ENCODE measurements around the gene SPRY1.

Gene SPRY1

DNA sequence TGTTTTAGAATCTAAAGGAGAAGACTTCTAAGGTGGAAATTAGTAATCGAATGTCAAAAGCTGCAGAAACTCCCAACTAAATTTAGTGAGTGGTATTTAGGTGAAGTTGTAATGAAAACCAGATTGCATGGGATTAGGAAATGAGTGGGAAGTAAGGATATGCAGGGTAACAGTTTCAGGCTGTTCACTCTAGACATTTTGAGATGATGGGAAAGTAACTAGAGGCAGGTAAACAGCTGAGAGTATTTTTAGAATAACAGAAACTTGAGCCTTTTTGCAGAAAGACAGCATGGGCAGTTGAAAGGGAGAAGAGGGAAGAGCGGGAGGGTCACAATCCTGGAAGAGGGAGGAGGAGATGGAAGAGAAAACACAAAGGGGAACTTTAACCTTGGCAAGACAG is 12.7 kb downstream of the SPRY1 start:
- no peak for DNase-seq (ENCODE audit: low read depth)

DNA sequence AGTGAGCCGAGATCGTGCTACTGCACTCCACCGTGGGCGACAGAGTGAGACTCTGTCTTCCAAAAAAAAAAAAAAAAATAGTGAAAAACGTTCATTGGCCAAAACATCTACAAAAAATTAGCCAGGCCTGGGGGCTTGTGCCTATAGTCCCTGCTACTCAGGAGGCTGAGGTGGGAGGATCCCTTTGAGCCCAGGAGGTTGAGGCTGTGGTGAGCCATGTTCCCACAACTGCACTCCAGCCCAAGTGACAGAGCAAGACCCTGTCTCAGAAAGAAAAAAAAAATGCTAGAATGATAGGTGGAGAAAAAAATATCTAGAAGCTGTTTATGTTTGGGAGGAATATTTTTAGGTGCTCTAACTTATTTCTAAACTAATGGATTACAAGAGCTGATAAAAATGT is 14.9 kb downstream of the SPRY1 start:
- DNase-seq (ENCODE audit: low read depth), result no peak

DNA sequence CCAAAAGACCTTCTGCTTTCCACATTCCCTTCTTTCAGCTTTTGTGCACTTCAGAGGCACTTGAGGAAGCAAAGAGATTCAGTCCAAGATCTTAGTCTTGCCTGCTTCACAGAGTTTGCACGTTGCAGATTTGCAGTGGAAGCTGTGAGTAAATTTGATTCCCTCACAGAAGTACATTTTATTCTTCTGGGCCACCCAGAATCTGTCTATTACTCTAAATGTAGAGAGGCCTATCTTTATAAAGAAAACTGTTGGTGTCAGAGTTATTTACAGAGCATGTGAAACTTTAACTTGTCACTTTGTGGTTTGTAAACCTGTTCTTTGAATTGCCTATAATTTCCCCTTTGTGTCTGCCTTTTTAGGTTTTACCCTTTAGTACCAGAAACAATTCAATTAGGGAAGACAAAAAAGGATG is 15.5 kb downstream of the SPRY1 start:
- DNase-seq (ENCODE audit: low read depth), result no peak

DNA sequence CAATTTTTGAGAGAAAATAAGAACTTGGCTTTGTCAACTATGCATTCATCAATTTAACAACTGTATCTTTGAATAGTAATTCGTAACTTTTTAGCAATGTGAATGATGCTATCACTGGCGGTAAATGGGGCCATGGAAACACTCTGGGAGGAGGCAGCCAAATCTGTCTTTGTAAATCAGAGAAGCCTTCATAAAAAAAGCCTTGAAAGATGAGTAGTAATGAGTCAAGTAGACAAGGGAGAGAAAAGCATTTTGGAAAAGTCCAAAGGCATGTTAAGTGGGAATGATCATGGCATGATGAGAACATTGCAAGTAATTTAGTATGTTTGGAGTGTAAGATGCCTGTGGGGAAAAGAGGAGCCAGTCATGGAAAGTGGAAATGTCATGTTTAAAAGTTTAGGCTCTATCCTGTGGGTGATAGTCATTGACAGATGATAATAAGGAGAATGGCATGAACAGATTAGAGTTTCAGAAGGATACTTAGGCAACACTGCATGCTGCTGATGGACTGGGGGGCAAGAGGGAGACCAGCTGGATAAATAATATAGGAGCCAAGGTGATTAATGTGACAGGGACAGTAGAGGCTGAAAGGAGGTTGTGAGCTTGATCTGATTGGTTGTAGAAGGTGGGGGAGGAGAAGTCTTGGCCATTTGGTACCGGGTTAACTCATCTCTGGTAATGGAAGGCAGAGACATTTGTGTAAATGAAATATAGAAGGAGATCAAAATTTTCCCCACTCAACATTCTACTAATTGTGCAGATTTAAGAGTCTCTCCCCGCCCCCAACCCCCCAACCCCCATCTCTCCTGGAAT is 16.3 kb downstream of the SPRY1 start:
- DNase-seq (ENCODE audit: low read depth), result no peak

DNA sequence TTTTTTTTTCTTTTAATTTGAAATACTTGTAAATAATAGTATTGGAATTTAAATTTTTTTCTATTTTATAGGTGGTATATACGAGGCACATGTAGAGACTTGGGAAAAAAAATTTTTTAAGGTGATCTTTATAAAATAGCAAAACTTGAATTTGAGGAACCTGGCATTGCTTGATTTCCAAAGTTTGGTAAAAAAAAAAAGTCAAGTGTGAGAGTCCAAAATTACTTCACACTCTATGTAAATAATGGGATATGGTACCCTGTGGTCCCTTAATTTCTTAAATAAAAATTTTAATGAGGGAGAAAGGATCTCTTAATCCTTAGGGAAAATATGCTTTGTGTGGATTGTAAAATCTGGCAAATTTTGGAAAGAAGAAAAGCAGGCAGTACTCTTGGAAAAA is 19.0 kb downstream of the SPRY1 start:
- no peak for DNase-seq (ENCODE audit: low read depth)

DNA sequence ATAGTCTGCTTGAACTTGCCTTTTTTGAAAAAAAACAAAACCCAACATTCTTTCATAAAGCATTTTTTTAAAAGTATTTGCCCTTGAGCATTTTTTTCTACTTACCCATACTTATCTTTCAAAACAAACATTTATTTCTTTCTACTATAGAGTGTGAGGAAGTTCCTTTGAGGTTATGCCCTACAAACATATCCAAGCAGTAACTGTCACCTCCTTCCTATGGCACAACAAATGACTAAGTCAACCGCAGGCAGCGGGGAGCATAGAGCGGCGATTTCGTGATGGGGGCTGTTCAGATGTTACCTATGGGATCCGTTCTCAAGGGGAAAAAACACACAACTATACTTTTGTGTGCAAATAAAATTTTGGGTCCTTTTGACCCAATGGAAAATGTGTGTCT is 19.4 kb downstream of the SPRY1 start:
- DNase-seq (ENCODE audit: low read depth), result no peak

DNA sequence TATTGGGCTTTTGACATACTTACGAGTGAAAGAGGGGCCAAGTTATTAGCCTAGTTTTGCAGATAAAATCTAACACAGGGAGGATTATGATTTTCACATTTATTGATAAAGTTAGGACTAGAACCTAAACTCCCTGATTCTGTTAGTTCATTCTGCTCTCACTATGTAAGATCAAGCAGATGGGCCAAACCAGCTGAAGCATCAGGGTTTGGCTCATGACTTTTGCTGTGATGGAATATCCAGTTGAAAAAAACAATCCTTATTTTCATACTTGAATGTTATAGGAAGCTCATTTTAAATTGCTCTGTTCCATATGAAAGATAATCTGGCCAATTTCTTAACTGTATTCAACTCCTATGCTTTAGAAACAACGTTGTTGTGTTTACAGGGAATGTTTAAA is 21.2 kb downstream of the SPRY1 start:
- DNase-seq (ENCODE audit: low read depth), result no peak

DNA sequence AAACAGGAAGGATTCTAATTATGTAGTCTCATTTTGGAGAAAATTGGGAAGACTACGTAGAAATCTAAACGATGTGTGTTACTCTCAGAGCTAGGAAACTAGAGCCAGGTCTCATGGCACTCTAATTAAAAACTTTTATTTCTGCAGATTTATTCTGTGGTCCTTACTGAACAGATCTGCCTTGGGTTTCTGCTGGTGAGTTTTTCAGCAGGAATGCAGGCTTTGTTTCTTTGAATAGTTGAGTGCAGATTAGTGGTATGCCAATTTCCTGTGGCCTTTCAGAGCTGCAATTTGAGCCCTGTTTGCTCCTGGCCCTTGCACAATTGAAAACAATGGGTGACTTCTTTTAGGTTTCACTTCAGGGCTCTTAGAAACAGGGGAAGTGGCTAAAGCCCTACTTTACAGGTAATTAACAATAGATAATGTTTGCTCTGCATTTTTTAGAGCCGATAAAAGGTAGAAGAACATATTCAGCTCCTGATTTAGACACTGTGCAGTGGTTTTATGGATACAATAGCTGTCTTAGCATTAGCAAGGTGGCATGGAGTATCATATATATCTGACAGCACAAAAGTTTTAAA is 21.8 kb downstream of the SPRY1 start:
- DNase-seq (ENCODE audit: low read depth), result no peak

DNA sequence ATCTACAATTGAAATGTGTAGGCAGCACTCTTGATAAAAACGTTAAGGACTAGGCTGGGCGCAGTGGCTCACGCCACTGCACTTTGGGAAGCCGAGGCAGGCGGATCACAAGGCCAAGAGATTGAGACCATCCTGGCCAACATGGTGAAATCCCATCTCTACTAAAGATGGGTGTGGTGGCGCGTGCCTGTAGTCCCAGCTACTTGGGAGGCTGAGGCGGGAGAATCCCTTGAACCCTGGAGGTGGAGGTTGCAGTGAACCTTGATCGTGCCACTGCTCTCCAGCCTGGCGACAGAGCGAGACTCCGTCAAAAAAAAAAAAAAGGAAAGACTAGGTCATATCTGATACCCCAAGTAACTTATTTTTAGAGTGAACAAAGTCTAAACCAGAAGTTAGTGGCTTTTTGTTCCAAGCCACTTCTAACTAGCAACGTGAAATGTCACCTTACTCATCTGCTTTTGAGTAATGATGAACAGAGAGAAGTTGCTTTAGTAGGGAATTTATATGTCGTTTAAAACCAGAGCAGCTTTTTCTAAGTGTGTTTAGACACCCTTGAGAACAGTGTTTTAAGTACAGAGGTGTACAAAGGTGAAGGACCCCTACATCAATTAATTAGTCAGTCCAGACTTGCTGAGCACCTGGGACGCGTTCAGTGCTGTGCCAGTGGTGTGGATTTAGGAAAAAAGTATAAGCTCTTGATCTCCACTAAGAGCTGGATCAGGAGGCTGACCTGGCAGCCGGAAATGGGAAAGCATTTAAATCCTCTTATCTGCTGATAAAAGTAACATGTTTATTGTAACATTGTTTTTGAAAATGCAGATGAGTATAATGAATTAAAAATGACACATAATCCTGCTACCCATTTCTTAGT is 23.5 kb downstream of the SPRY1 start:
- DNase-seq (ENCODE audit: low read depth), result no peak

DNA sequence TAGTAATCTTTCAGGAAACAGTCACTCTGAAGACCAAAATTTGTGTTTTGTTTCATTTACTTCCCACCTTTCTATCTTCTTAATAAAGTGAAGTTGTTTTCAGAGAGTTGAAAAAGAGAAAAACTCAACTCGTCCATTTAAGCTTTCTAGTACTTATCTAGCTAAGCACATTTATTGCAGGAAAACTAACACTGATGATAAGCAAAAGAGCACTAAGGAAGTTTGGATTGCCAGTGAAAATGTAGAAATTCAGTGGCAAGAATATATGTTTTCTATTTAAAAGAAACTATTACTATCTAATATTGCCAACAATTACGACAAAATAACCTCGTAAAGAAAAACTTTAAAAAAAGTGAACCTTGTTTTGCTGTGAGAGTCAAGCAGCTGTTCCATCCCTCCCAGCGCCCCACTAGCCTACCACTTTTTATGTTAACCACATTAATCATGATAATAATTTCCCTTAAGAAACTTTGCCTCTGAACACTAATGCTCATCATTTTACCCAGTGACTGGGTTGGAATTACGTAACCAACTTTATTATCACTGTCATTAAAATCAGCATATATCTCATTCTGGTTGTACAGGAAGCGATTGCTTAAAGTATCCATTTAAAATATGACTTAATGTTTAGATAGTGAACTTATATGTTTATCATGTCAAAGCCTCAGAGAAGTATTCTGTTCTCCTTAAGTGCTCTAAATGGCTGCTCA is 24.8 kb downstream of the SPRY1 start:
- DNase-seq (ENCODE audit: low read depth), result no peak

DNA sequence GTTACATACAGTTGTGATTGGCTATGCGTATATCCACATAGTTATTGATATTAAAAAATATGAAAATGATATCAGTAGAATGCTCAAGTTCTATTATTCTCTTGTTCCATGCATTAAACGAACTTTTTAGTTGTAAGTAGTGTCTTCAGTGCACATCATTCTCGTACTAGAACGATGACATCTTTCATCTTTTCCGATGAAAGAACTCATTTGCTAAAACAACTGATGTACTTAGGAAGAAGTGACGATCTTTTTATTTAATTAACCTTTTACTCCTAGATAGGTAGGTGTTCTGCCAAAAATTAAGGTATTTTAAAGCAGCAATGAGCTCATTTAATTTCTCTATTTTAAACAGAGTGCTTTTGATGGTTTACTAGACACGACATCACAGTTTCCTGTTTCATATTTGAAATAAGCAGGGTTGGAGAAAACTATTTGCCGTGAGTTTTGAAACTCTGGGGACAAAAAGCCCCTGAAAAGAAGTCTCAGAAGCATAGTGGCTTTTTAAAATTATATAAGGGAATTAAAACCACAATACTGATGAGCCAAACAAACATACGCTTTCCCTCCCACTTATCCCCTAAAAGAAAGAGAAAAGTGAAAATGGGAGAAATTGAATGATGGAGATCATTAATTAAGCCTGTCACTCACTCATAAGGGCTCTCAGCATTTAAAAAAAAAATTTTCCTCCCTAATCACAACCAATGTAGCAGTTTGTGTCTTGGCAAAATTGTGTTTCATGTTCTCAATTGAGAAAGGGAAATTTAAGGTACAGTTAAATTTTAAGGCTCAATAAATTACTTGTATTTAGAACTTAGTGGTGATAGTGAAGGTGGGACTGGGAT is 25.6 kb downstream of the SPRY1 start:
- no peak for DNase-seq (ENCODE audit: low read depth)

DNA sequence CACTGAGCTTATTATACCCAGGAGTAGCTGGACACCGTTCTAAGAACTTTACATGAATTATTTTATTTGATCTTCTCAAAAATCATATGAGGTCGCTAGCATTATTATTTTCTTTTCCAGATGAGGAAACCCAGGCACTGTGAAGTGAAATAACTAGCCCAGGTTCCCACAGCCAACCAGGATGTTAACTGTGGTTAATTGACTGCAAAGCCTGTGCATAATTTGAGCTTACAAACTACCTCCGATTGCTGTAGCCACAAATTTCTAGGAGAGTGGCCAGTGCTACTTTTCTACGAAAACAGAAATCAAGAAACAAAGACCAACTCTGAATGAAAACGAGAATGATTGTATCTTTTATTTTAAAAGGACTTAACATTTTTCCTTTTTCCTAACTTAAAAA is 27.2 kb downstream of the SPRY1 start:
- no peak for DNase-seq (ENCODE audit: low read depth)

DNA sequence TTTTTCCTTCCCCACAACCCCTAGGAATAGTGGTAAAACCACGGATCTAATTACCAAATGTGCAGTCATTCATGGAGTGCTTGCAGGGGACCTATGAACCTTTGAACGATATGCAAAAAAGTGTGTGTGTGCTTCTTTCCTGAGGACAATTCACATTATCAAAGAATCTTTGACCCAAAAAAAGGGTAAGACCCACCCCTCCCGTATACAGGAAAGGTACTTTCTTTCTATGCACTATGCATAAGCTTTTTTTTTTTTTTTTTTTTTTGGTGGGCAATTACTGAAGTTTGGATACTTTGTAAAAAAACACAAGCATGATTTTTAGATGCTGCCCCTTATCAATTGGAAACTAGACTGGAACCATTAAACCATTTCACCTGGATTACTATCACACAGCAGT is 31.4 kb downstream of the SPRY1 start:
- DNase-seq (ENCODE audit: low read depth), result no peak

DNA sequence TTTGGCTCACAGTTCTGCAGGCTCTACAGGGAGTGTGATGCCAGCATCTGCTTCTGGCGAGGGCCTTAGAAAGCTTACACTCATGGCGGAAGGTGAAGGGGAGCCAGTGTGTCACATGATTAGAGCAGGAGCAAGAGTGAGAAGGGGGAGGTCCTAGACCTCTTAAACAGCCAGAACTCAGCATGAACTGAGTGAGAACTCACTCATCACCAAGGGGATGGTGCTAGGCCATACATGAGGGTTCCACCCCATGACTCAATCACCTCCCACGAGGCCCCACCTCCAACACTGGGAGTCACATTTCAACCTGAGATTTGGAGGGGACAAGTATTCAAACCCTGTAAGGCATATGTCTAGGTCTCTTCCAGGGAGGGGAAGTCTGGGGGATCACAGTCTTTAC is 33.4 kb downstream of the SPRY1 start:
- no peak for DNase-seq (ENCODE audit: low read depth)

DNA sequence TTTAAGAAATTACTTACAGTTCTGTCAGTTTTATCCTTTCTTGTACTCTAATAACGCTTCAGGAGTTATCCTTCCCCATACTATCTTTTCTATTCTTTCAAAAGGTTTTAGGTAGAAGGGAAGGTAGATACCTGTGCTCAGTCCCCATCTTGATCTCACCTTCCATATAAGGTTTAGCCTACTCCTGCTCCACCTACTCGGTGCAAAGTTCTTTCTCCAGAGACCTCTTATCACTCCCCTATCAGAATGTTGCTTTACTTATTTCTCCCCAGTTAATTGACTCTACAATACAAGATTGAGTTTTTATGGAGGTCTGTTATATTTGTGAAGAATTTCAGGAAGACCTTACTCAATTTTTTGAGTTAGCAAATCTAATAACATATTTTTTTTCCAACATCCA is 33.9 kb downstream of the SPRY1 start:
- no peak for DNase-seq (ENCODE audit: low read depth)

DNA sequence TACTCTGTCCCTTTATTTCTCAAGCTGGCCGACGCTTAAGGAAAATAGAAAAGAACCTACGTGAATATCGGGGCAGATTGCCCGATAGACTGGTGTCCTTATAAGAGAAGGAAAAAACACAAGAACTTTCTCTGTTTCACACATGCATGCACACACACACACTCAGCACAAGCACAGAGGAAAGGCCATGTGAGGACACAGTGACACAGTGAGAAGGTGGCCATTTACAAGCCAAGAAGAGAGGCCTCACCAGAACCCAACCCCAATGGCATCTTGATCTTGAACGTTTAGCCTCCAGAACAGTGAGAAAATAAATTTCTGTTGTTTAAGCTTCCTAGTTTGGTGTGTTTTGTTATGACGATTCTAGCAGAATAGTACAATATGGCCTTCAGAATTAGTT is 37.0 kb downstream of the SPRY1 start:
- no peak for DNase-seq (ENCODE audit: low read depth)

DNA sequence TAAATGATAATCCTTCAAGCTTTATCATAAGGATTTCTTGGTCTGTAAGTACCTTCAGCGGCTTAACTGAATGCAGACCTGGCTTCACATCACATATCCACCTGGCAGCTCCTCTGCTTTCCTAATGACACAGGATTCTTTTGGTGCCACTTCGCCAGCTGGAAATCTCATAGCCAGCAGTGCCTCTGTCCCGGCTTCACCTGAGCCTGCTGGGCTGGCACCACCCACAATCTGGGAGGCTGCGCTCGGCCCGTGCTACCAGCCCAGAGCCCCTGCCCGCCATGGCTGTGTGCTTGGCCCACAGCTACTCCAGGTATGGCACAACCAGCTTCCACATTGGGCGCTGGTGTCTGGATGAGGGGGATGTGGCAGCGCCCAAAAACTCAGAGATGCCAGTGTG is 37.4 kb downstream of the SPRY1 start:
- DNase-seq (ENCODE audit: low read depth), result no peak

DNA sequence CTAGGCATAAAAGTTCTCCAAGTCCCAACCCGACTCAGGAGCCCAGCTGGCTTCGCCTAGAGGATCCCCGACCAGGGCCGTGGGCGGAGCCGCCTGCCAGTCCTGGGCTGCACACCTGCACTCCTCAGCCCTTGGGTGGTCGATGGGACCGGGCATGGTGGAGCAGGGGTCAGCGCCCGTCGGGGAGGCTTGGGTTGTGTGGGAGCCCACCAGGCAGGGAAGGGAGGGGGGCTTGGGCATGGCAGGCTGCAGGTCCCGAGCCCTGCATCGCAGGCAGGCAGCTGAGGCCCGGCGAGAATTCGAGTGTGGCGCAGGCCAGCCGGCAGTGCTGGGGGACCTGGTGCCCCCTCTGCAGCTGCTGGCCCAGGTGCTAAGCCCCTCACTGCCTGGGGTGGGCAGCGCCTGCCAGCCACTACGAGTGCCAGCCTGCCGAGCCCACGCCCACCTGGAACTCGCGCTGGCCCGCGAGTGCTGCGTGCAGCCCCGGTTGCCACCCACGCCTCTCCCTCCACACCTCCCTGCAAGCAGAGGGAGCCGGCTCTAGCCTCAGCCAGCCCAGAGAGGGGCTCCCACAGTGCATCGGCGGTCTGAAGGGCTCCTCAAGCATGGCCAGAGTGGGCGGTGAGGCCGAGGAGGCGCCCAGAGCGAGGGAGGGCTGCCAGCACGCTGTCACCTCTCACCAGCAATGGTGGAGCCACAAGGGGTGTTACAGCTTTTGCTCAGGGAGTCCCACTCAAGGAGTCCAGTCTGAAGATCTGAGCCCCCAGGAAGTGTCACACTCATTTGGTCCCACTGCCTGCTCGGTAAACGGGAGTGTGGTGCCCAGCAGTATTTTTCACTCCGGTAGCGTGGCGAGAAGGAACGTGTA is 38.9 kb downstream of the SPRY1 start:
- DNase-seq (ENCODE audit: low read depth), result no peak

DNA sequence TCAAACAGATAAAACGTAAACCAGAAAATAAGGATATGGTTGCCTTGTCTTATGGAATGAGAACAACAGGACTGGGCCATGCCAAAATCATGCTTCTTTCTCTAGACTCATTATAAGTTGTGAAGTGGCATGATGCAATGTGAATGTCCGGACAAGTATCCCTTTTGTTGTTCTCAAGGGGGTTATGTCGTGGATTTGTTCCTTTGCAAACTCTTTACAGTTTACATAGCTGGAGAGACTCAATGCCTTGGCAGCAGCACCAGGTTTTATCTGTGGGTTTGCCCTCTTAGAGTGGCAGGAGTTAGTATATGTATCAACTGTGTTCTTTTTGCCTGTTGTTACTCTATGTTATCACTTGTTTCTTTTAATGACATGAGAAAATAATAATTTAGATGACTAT is 41.4 kb downstream of the SPRY1 start:
- DNase-seq (ENCODE audit: low read depth), result no peak

All from stimulated activated CD8-positive, alpha-beta memory T cell treated with anti-CD3 and anti-CD28 coated beads, Interleukin-12 subunit alpha, Interleukin-12 subunit beta, amount 100 ng/mL, for 1 hour (primary cell).